ENCODE results near the gene PHOX2A.

Gene PHOX2A

DNA sequence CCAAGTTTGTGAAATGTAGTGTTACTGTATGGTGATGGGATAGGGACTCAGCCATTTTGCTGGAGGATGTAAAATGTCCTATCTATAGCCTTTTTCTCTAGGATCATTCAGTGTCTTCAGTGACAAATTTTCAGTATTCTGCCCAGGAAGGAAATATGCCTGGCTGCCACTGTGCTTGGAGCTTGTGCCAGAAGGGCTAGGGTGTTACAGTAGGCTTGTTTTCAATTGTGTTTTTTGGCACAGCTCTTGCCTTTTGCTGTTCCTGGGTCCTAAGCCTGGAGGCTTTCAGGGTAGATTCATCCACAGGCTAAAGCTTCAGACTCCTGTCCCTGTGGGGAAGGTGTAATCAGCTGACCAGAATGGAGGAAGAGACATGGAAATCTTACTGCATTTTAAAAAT is 22.0 kb upstream of the PHOX2A start:
- Histone ChIP-seq H3K4me3 (ENCODE audit: low read length) (no peak overlapping the region), H3K79me2 (ENCODE audit: control insufficient read depth, low read length) (no peaks in the 10 kb centered on the region), H3K27me3 (ENCODE audit: control insufficient read depth, low read length) (peaks cover 11% of the 10 kb centered on the region; the same call in 1 of the 2 replicates), H3F3A (ENCODE audit: control insufficient read depth, insufficient read depth) (no peaks in the 10 kb centered on the region), H3K27ac (ENCODE audit: low read depth, low read length) (no peak overlapping the region), H3K9me2 (replicated peaks; ENCODE audit: control insufficient read depth, low read length) (no peaks in the 10 kb centered on the region), H3K4me2 (ENCODE audit: low read length) (no peak overlapping the region), H3K4me1 (ENCODE audit: control insufficient read depth, low read length) (peaks cover 5% of the 10 kb centered on the region; the same call in 1 of the 2 replicates), H3K36me3 (ENCODE audit: control insufficient read depth, low read length) (no peaks in the 10 kb centered on the region), H3K9me3 (ENCODE audit: control insufficient read depth, insufficient read depth, low read length) (no peaks in the 10 kb centered on the region), H4K20me1 (ENCODE audit: control insufficient read depth, insufficient read depth, low read depth, low read length) (no peaks in the 10 kb centered on the region)
- TF ChIP-seq, protein P1, sequence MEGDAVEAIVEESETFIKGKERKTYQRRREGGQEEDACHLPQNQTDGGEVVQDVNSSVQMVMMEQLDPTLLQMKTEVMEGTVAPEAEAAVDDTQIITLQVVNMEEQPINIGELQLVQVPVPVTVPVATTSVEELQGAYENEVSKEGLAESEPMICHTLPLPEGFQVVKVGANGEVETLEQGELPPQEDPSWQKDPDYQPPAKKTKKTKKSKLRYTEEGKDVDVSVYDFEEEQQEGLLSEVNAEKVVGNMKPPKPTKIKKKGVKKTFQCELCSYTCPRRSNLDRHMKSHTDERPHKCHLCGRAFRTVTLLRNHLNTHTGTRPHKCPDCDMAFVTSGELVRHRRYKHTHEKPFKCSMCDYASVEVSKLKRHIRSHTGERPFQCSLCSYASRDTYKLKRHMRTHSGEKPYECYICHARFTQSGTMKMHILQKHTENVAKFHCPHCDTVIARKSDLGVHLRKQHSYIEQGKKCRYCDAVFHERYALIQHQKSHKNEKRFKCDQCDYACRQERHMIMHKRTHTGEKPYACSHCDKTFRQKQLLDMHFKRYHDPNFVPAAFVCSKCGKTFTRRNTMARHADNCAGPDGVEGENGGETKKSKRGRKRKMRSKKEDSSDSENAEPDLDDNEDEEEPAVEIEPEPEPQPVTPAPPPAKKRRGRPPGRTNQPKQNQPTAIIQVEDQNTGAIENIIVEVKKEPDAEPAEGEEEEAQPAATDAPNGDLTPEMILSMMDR (IDR thresholded peaks at IDR 0.05; ENCODE audit: low read depth, low read length, poor library complexity, severe bottlenecking): no peak
- no peak for TF ChIP-seq EZH2phosphoT487 (IDR thresholded peaks at IDR 0.05; ENCODE audit: borderline replicate concordance, low read length)

DNA sequence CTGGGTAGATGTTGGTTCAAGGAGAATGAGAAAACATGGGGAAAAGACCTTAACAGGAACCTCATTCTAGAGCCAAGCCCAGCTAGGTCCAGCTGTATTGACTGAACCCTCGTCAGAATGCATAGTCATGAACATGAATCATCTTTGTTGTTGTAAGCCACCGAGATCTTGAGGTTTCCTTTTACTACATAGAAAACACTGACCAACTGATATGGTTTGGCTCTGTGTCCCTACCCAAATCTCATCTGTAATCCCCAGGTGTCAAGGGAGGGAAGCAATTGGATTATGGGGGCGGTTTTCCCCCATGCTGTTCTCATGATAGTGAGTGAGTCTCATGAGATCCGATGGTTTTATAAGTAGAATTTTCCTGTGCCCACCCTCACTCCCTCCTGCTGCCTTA is 19.4 kb upstream of the PHOX2A start:
- H3K4me2 ChIP-seq (ENCODE audit: low read length): no peak overlapping the region
- no peaks in the 10 kb centered on the region for H3K79me2 ChIP-seq (ENCODE audit: control insufficient read depth, low read length)
- no peaks in the 10 kb centered on the region for H3F3A ChIP-seq (ENCODE audit: control insufficient read depth, insufficient read depth)
- no peaks in the 10 kb centered on the region for H3K9me2 ChIP-seq (replicated peaks; ENCODE audit: control insufficient read depth, low read length)
- TF ChIP-seq EZH2phosphoT487 (IDR thresholded peaks at IDR 0.05; ENCODE audit: borderline replicate concordance, low read length): no peak
- TF ChIP-seq, protein P1 (IDR thresholded peaks at IDR 0.05; ENCODE audit: low read depth, low read length, poor library complexity, severe bottlenecking): no peak
- H3K4me3 ChIP-seq (ENCODE audit: low read length): no peak overlapping the region
- no peaks in the 10 kb centered on the region for H3K36me3 ChIP-seq (ENCODE audit: control insufficient read depth, low read length)
- no peaks in the 10 kb centered on the region for H4K20me1 ChIP-seq (ENCODE audit: control insufficient read depth, insufficient read depth, low read depth, low read length)
- peaks cover 7% of the 10 kb centered on the region for H3K27me3 ChIP-seq (ENCODE audit: control insufficient read depth, low read length)
- H3K9me3 ChIP-seq (ENCODE audit: control insufficient read depth, insufficient read depth, low read length): no peaks in the 10 kb centered on the region
- no peak overlapping the region for H3K27ac ChIP-seq (ENCODE audit: low read depth, low read length)
- H3K4me1 ChIP-seq (ENCODE audit: control insufficient read depth, low read length): peaks cover 5% of the 10 kb centered on the region; the same call in 1 of the 2 replicates

GRCh38 chr11:72260574-72260973 is 16.6 kb upstream of the PHOX2A start:
- TF ChIP-seq, protein P1 (IDR thresholded peaks at IDR 0.05; ENCODE audit: low read depth, low read length, poor library complexity, severe bottlenecking): no peak
- TF ChIP-seq EZH2phosphoT487 (IDR thresholded peaks at IDR 0.05; ENCODE audit: borderline replicate concordance, low read length): no peak
- H3K9me3 ChIP-seq (ENCODE audit: control insufficient read depth, insufficient read depth, low read length): no peaks in the 10 kb centered on the region
- H3K9me2 ChIP-seq (replicated peaks; ENCODE audit: control insufficient read depth, low read length): no peaks in the 10 kb centered on the region
- H3K4me2 ChIP-seq (ENCODE audit: low read length): no peak overlapping the region
- H4K20me1 ChIP-seq (ENCODE audit: control insufficient read depth, insufficient read depth, low read depth, low read length): no peaks in the 10 kb centered on the region
- no peaks in the 10 kb centered on the region for H3K79me2 ChIP-seq (ENCODE audit: control insufficient read depth, low read length)
- peaks cover 19% of the 10 kb centered on the region for H3K27me3 ChIP-seq (ENCODE audit: control insufficient read depth, low read length)
- no peak overlapping the region for H3K4me3 ChIP-seq (ENCODE audit: low read length)
- H3K36me3 ChIP-seq (ENCODE audit: control insufficient read depth, low read length): no peaks in the 10 kb centered on the region
- H3K4me1 ChIP-seq (ENCODE audit: control insufficient read depth, low read length): no peaks in the 10 kb centered on the region
- no peak overlapping the region for H3K27ac ChIP-seq (ENCODE audit: low read depth, low read length)
- no peaks in the 10 kb centered on the region for H3F3A ChIP-seq (ENCODE audit: control insufficient read depth, insufficient read depth)
